Limb (tissue), 2 donors: ENCODE measurements around the gene ANKRD33B.
A peak's percentile ranks its signal among the peaks of the same experiment; 100 is the strongest.
"Not testable (repeated sequence)": the region's sequence is repeated elsewhere in the genome, so short reads cannot be mapped to it uniquely, and the experiment has no call there.

Source experiments
- DNase-seq, 2 donors: peaks; one replicate each; pipeline ENCODE4 v3.0.0-alpha.2; 2016; ENCODE audit errors: extremely low spot score in 2 of 2

ANKRD33B gene

GRCh38 chr5:10563945-10564837 is at the start of gene ANKRD33B:
Gene ANKRD33B (plus strand): TSS chr5:10564070. CDS start chr5:10564468, 398 bp downstream.
- peak in 1 of 2 donors; percentile 55 for DNase-seq

GRCh38 chr5:10514572-10514971 is 49.3 kb upstream of the ANKRD33B start:
- DNase-seq: not testable (repeated sequence)

GRCh38 chr5:10515492-10515891 is 48.4 kb upstream of the ANKRD33B start:
- no peak for DNase-seq

DNA sequence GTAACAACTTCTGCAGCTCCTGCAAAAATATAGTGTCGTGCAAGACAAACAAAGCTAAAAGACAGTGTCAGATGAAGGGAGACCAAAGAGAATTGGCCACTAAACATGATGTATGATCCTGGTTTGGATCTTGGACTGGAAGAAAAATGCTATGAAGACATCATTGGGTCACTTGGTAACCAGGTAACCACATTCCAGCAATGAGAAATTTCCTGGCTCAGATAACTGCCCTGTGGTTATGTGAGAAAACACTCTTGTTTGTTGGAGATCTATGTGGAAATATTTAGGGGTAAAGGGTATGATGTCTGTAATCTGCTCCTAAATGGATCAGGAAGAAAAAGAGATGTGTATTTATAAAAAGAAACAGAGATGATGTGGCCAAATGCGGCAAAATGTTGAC is 45.5 kb upstream of the ANKRD33B start:
- no peak for DNase-seq

- DNase-seq: no peak
Measured at GRCh38 chr5:10519729-10520128, 44.1 kb upstream of the ANKRD33B start.

GRCh38 chr5:10520706-10521105 is 43.2 kb upstream of the ANKRD33B start:
- DNase-seq: no peak

- DNase-seq: no peak
Measured at GRCh38 chr5:10521466-10522223, 42.2 kb upstream of the ANKRD33B start.

- DNase-seq: no peak
Measured at GRCh38 chr5:10522224-10522611, 41.7 kb upstream of the ANKRD33B start.

- DNase-seq: no peak
Measured at GRCh38 chr5:10524376-10525123, 39.3 kb upstream of the ANKRD33B start.

GRCh38 chr5:10525124-10525495 is 38.8 kb upstream of the ANKRD33B start:
- no peak for DNase-seq

DNA sequence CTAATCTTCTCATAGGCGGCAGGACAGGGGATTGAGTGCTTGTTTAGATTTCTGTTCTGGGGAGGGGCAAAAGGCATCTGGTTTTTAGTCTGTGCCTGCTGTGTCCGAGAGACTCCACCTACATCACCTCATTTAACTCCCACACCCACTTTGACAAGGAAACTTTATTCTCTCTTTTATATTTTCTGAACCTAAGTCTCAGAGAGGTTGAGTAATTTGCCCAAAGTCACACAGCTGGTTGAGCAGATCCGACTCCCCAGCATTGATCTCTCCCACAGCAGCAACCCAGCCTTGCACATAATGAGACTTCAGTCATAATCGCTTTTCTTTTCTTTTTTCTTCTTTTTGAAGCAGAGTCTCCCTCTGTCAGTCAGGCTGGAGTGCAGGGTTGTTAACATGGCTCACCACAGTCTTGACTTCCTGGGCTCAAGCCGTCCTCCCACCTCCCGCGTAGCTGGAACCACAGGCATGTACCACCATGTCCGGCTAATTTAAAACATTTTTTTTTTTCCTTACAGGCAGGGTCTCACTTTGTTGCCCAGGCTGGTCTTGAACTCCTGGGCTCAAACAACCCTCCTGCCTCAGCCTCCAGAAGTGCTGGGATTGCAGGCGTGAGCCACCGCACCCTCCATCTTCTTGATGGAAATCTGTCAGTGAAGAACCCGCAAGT is 36.5 kb upstream of the ANKRD33B start:
- DNase-seq: no peak

DNA sequence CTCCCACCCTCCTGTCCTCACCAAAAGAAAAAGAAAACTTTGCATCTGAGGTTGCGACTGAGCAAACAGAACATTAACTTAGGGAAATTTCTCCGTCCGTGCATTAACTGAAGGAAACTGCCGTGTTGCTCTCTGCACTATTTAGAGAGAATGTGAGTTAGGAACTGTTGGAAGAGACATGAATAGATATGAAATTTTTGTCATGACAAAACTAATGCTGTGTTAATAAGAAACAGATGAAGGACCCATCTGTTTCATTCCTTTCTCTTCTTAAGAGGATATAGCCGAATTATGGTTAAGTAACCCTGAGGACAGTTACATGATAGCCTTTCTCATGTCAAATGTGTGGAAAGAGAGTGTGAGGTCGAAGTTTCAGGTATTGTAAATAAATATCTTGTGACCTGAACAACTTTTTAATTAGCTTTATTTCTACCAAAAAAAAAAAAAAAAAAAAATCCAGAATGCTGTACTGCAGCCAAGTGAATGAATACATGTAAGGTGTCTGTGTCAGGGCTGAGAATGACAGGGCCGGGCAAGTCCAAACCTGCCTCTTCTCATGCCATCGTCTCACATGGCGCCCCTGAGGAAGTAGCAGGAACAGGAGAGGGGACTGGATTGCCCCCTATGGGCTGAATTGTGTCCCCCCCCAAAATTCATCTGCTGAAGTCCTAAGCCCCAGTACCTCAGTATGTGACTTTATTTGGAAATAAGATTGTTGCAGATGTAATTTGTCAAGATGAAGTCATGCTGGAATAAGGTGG is 35.6 kb upstream of the ANKRD33B start:
- DNase-seq: peak in 1 of 2 donors; percentile 52

DNA sequence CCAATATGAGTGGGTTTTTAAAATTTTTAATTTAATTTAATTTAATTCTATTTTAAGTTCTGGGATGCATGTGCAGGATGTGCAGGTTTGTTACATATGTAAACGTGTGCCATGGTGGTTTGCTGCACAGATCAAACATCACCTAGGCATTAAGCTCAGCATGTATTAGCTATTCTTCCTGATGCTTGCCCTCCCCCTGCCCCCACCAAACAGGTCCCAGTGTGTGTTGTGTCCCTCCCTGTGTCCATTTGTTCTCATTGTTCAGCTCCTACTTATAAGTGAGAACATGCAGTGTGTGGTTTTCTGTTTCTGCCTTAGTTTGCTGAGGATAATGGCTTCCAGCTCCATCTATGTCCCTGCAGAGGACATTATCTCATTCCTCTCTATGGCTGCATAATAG is 35.0 kb upstream of the ANKRD33B start:
- no peak for DNase-seq

DNA sequence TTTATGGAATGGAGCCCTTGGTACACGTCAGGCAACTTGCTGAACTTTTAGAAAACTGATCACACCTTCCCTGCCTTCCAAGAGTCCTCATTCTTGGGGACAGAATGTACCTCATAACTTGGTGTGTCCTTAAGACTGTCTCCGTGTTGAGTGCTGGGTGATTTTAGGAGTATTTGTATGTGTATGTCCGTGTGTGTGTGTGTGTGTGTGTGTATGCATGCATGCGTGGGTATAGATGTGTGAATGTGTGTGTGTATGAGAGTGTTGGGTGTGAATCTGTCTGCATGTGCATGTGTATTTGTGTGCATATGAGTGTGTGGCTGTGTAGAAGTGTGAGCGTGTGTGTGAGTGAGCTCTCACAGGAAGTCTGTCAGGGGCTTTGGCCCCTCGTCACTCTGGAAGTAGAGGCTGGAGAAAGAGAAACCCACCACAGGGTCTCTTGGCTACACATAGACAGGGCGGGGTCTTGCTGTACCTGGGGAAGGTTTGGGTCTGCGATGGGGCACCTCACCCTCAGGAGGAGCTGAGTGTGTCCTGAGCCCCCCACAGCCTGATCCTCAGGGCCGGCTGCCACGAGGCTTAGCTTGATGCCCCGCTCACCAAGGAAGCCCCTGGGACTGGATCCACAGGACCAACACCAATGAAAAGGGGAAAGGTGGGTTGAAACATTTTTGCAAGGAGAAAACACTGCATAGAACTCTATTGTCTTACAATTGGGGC is 33.1 kb upstream of the ANKRD33B start:
- DNase-seq: no peak

DNA sequence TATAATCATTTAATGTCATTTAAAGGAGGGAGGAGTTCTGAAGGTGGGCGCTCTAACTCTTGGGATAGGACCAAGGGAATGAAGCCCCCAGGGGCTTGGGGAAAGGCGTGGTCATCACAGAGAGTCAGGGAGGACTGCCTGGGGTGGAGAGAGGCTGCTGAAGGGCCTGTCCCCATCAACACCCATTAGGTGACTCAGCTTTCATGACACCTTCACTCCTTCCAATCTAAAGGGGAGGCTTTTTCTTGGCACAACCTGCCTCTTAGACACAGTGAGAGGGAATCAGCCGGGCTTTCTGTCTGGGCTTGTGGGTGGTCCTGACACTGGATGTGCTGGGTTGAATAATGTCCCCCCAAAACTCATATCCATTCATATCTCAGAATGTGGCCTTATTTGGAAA is 31.4 kb upstream of the ANKRD33B start:
- no peak for DNase-seq

- DNase-seq: peak in 1 of 2 donors; percentile 57
Measured at GRCh38 chr5:10533226-10533625, 30.6 kb upstream of the ANKRD33B start.

DNA sequence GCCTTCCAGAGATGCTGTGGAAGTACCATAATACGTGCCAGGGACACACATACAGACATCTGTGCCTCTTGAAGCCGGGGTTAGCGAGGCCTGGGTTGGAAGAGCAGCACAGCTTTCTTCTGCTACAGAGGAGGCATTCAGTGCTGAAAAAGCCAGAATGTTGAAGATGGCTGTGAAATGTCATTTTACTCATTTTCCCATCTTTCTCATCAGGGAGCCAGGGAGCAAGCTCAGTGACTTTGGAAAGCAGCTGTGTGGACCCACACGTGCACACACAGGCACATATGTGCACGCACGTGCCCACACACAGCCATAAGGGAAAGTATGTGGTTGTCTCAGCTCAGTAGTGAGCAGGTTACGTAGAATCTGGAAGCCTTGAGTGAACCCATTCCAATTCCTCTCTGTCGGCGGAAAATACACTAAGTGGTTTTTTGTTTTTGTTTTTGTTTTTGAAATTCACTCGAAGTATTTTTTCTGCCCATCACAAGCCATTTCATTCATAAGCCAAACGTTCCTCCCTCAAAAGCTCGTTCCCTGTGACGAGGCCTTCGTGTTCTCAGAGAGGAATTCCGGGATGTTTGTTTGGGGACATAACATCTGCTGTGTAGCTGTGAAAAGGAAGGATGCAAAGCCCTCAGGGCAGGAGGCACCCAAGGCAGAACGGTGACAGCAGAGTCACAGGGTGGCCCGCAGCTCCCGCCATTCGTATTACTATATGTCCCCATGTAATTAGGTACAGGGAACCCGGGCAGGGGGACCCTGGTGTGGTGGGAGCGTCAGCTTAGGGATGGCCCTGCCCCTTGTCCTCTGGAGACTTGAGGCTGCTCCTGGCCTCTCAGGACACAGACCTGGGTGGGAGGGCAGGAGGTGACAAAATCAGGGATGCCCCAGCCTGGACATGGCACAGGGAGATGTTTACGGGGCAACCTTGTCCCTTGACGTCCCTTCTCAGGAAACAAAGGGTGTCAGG is 29.0 kb upstream of the ANKRD33B start:
- DNase-seq: no peak

GRCh38 chr5:10536511-10536910 is 27.4 kb upstream of the ANKRD33B start:
- no peak for DNase-seq
